Spinal cord (tissue), 10 donors: ENCODE measurements around the gene CUL2. TPM values are rescaled to one million over a fixed set of nuclear protein-coding genes. Genes with fewer than 3 reads are reported as not detected.
"Not testable (repeated sequence)": the region's sequence is repeated elsewhere in the genome, so short reads cannot be mapped to it uniquely, and the experiment has no call there.

Source experiments
- DNase-seq, 6 donors: peaks; one replicate each; pipeline versions ENCODE4 v3.0.0 to v3.0.0-alpha.2; 2013 to 2015; ENCODE audit warnings: low spot score in 6 of 6, low read depth in 4 of 6
- H3K27ac ChIP-seq: one replicate; pipeline ENCODE4 v1.5.1; 2013; ENCODE audit warnings: low read depth, low read length, control low read depth
- H3K27me3 ChIP-seq: one replicate; pipeline ENCODE4 v1.6.1; 2013; ENCODE audit warnings: low read length; ENCODE audit not compliant: control insufficient read depth, insufficient read depth
- H3K36me3 ChIP-seq: one replicate; pipeline ENCODE4 v1.6.1; 2013; ENCODE audit warnings: low read length; ENCODE audit not compliant: control insufficient read depth, insufficient read depth
- H3K4me1 ChIP-seq: one replicate; pipeline ENCODE4 v1.6.1; 2013; ENCODE audit warnings: low read length; ENCODE audit not compliant: control insufficient read depth, insufficient read depth
- H3K4me3 ChIP-seq: one replicate; pipeline ENCODE4 v1.5.1; 2013; ENCODE audit warnings: low read depth, low read length, control low read depth
- H3K9me3 ChIP-seq: one replicate; pipeline ENCODE4 v1.6.1; 2013; ENCODE audit warnings: low read length; ENCODE audit not compliant: control insufficient read depth, insufficient read depth
- WGBS: methylation state at CpG from one replicate; pipeline ENCODE4 v1.1.5; 2013; ENCODE audit warnings: missing lambda C conversion rate; ENCODE audit not compliant: insufficient coverage; 5-methylcytosine and 5-hydroxymethylcytosine counted together
- polyA plus RNA-seq, 2 donors: library from polyadenylated mRNA; unstranded; fragments of 120-200 nt; gene quantifications; one replicate each; pipeline ENCODE4 v1.2.1, GENCODE V29; 2013; ENCODE audit not compliant: insufficient read length in 2 of 2
- total RNA-seq, 2 donors: library from RNA; depleted of rRNA in 1 of 2; stranded (reverse); fragments of 120-200 nt in 1 of 2; fragments of >200 nt in 1 of 2; gene quantifications; one replicate each; pipeline versions ENCODE4 v1.2.3 to v1.2.4, GENCODE V29; 2013 to 2014
- donor health status: healthy.

Gene CUL2
- total and polyA plus RNA-seq, 4 donors: 31.9 to 67.1 (median 46.4) TPM

GRCh38 chr10:34998940-34999339 is 91.2 kb downstream of the CUL2 start:
- H3K4me1 ChIP-seq: peaks cover 11% of the 10 kb centered on the region
- no peaks in the 10 kb centered on the region for H3K9me3 ChIP-seq
- no peaks in the 10 kb centered on the region for H3K27me3 ChIP-seq
- WGBS: 94% methylated on average over 2 of the region's 3 CpGs
- DNase-seq: no peak
- H3K4me3 ChIP-seq: no peak overlapping the region
- H3K36me3 ChIP-seq: no peaks in the 10 kb centered on the region
- no peak overlapping the region for H3K27ac ChIP-seq

DNA sequence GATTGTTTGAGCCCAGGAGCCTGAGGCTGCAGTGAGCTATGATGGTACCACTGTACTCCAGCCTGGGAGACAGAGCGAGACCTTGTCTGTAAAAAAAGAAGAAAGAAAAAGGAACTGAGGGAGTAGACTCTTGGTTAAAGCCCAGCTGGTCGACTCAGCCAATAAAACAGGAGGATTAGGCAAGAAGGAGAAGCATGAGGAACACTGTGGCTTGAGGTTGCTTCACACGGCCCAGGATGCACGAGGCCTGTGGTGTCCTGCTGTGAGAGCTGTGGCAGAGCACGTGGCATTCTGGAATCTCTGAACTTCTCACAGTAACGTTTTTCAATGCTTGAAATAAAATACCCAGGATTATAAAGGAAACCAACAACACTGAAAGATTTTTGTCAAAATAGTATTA is 93.3 kb downstream of the CUL2 start:
- Histone ChIP-seq H3K27me3 (no peaks in the 10 kb centered on the region), H3K9me3 (no peaks in the 10 kb centered on the region), H3K36me3 (no peaks in the 10 kb centered on the region), H3K4me3 (no peak overlapping the region), H3K4me1 (peaks cover 13% of the 10 kb centered on the region), H3K27ac (no peak overlapping the region)
- no peak for DNase-seq
- 83% methylated on average over 2 of the region's 6 CpGs for WGBS

- Histone ChIP-seq H3K4me3 (no peak overlapping the region), H3K9me3 (no peaks in the 10 kb centered on the region), H3K27ac (no peak overlapping the region), H3K27me3 (no peaks in the 10 kb centered on the region), H3K4me1 (peaks cover 13% of the 10 kb centered on the region), H3K36me3 (no peaks in the 10 kb centered on the region)
- WGBS: 35% methylated on average over 2 of the region's 2 CpGs
- DNase-seq: no peak
These were observed 94.2 kb downstream of the CUL2 start for GRCh38 chr10:34995925-34996324.

DNA sequence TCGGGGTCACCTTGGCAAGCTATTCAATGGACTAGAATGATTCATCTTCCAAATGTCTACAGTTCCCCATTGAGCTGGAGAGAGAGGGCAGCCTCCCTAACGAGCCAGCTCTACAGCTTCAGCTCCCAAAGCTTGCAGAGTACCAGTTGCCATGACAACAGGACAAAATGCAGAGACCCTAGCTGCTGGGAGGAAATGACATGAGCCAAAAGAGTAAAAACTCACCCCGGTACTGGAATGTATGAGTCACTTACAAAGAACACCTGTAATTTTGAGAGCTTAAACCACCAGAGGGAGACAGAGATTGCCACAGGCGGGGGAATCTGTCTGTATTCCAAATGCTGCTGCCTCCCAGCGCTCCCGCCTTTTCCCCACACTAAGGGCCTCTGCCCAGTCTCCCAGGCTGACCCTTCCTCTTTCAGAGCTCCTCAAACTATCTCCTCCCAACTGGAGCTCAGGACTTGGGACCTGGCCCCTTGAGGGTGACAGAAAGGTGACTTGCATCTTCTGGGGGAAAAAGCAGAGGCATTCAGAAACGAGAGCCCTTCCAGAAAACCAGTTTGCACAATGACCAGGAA is 95.5 kb downstream of the CUL2 start:
- Histone ChIP-seq H3K27ac (no peak overlapping the region), H3K4me3 (no peak overlapping the region), H3K9me3 (no peaks in the 10 kb centered on the region), H3K36me3 (no peaks in the 10 kb centered on the region), H3K4me1 (peaks cover 13% of the 10 kb centered on the region), H3K27me3 (no peaks in the 10 kb centered on the region)
- peak; percentile 39 to 95 (median 64) for DNase-seq
- WGBS: 8% methylated on average over 3 of the region's 7 CpGs

DNA sequence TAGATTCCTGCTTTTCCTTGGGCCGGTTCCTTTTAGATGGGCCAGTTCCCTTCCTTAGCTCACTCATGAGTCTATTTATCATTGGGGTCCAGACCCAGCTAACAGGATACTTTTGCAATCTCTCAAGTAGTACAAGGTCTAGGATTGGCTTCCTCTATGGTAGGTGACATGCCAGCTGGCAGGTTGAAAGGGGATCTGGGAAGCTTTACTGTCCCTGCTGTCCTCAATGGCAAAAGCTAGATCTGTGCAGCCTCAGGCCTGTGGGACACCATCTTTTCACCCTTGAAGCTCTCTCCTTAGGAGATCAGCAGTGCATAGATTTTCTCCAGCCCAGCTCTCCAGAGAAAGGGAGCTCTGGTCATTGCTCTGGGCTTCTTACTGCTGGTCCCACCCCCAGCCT is 96.4 kb downstream of the CUL2 start:
- H3K36me3 ChIP-seq: no peaks in the 10 kb centered on the region
- no peak overlapping the region for H3K27ac ChIP-seq
- peaks cover 13% of the 10 kb centered on the region for H3K4me1 ChIP-seq
- DNase-seq: no peak
- no peaks in the 10 kb centered on the region for H3K9me3 ChIP-seq
- no peak overlapping the region for H3K4me3 ChIP-seq
- no peaks in the 10 kb centered on the region for H3K27me3 ChIP-seq
- WGBS: 100% methylated on average over 1 of the region's 1 CpG

DNA sequence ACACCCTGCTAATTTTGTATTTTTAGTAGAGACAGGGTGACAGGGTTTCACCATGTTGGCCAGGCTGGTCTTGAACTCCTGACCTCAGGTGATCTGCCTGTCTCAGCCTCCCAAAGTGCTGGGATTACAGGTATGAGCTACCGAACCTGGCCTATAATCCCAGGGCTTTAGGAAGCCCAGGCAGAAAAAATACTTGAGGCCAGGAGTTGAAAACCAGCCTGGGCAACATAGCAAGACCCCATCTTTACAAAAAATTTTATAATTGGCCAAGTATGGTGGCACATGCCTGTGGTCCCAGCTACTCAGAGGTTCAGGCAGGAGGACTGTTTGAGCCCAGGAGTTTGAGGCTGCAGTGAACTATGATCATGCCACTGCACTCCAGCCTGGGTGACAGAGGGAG is 99.0 kb downstream of the CUL2 start:
- not testable (repeated sequence) for H3K4me3 ChIP-seq, DNase-seq, H3K27ac ChIP-seq, H3K9me3 ChIP-seq, H3K36me3 ChIP-seq, H3K27me3 ChIP-seq
- 100% methylated on average over 1 of the region's 1 CpG for WGBS
- peaks cover 13% of the 10 kb centered on the region for H3K4me1 ChIP-seq

- Histone ChIP-seq H3K4me1 (no peaks in the 10 kb centered on the region), H3K9me3 (peaks cover 2% of the 10 kb centered on the region), H3K27me3 (no peaks in the 10 kb centered on the region), H3K36me3 (no peaks in the 10 kb centered on the region), H3K4me3 (no peak overlapping the region), H3K27ac (no peak overlapping the region)
- WGBS: 90% methylated on average over 5 of the region's 8 CpGs
- no peak for DNase-seq
These were observed 101.6 kb downstream of the CUL2 start for GRCh38 chr10:34988397-34989067.

DNA sequence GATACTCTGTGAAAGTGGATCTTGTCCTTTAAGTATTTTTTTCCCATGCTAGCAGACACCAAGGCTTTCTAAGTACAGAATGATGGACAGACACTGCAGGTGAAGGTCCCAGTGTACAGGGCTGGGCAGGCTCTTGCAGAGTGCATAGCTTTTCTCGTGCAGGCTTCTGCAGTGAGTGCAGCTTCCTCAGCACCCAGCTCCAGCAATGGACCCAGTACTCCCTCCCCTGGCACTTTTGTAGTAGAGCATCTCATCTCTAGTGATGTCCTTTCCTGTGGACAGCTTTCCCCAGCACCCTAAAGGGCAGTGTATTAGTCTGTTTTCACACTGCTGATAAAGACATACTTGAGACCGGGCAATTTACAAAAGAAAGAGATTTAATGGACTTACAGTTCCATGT is 104.3 kb downstream of the CUL2 start:
- Histone ChIP-seq H3K27ac (no peak overlapping the region), H3K27me3 (no peaks in the 10 kb centered on the region), H3K9me3 (peaks cover 2% of the 10 kb centered on the region), H3K4me3 (no peak overlapping the region), H3K4me1 (no peaks in the 10 kb centered on the region), H3K36me3 (no peaks in the 10 kb centered on the region)
- no peak for DNase-seq
- 43% methylated on average over 2 of the region's 2 CpGs for WGBS

DNA sequence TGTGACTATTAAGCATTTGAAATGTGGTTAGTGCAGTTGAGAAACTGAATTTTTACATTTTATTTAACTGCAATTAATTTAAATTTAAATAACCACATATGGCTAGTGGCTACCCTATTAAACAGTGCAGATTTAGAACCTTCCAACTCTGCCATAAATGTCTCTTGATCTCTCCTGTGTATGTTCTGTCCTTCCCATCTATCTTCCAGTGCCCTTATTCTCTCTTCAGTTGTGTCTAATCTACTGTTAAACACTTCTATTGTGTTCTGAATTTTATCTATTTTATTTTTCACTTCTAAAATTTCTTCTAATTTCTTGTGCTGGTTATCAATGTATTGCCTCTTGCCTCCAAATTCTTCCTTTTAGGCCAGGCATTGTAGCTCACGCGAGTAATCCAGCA is 105.0 kb downstream of the CUL2 start:
- WGBS: 100% methylated on average over 2 of the region's 2 CpGs
- Histone ChIP-seq H3K4me3 (no peak overlapping the region), H3K27me3 (no peaks in the 10 kb centered on the region), H3K36me3 (no peaks in the 10 kb centered on the region), H3K4me1 (no peaks in the 10 kb centered on the region), H3K9me3 (peaks cover 2% of the 10 kb centered on the region), H3K27ac (no peak overlapping the region)
- DNase-seq: no peak

- DNase-seq: no peak
- Histone ChIP-seq H3K9me3 (peaks cover 2% of the 10 kb centered on the region), H3K27ac (no peak overlapping the region), H3K27me3 (no peaks in the 10 kb centered on the region), H3K4me1 (no peaks in the 10 kb centered on the region), H3K36me3 (no peaks in the 10 kb centered on the region), H3K4me3 (no peak overlapping the region)
- WGBS: no CpG with 5 or more reads among the region's 2 CpGs
These were observed 108.3 kb downstream of the CUL2 start for GRCh38 chr10:34981844-34982243.
